GM19395 (cell line): ENCODE data around the gene CPA2.
"Not testable (repeated sequence)": the region's sequence is repeated elsewhere in the genome, so short reads cannot be mapped to it uniquely, and the experiment has no call there.

Experiments used
- ATAC-seq: cut with Tn5 transposase; IDR thresholded peaks from one replicate; pipeline ENCODE4 v1.9.1; 2021; ENCODE audit warnings: mild to moderate bottlenecking, moderate library complexity; ENCODE audit not compliant: unreplicated experiment

CPA2 gene

GRCh38 chr7:130249626-130250025 lies 17.0 kb upstream of the CPA2 start:
- ATAC-seq: not testable (repeated sequence)

DNA sequence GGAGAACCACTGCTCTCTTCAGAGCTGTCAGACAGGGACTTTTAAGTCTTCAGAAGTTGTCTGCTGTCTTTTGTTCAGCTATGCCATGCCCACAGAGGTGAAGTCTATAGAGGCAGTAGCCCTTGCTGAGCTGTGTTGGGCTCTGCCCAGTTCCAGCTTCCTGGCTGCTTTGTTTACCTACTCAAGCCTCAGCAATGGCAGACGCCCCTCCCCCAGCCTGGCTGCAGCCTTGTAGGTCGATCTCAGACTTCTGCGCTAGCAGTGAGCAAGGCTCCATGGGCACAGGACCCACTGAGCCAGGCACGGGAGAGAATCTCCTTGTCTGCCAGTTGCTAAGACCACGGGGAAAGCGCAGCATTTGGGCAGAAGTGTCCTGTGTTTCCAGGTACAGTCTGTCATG lies 12.1 kb upstream of the CPA2 start:
- no peak for ATAC-seq

GRCh38 chr7:130256704-130257103 lies 10.0 kb upstream of the CPA2 start:
- ATAC-seq: no peak

DNA sequence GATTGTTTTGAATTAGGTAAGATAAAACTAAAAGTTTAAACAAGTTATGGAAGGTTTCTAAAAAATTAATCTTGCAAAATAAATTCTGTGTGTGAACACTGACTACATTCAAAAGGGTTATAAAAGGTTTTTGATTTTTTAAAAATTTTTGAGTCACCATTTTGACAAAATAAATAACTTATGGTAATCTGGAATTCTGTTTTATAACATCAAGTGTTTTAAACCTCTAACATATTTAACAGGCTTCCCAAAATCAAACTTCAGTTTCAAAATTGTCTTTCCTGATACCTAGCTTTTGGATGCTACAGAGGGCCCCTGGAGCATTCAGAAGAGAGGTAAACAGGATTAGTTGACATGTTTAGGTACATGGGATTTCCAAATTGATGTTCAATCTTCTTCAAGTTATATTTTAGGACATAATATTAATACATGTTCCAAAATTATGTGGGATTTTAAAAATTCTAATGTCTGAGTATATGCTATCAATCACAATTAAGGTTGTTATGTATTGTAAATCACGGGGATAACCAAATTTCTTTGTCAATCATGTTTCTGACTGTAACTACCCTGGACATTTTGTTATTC lies 8.1 kb upstream of the CPA2 start:
- no peak for ATAC-seq

DNA sequence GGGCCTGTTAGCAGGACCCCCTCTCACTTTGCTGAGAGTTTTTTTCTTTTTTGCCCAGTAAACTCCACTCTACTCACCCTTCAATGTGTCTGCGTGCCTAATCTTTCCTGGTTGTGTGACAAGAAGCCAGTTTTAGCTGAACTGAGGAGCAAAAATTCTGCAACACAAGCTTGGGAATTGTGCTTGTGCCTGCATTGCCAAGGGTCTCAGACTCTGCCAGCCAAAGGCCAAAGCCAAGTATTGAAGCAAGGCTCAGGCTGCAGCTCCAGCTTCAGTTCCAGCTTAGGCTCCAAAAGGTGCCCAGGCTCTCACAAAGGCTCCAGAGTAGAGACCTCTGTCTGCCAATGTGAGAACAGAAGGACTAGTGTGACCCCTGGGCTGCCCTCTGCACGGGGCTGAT lies 4.2 kb upstream of the CPA2 start:
- ATAC-seq: no peak

GRCh38 chr7:130263130-130263529 lies 3.5 kb upstream of the CPA2 start:
- ATAC-seq: no peak

- ATAC-seq: no peak
Observed at GRCh38 chr7:130266961-130267321, 278 bp downstream of the CPA2 start.

DNA sequence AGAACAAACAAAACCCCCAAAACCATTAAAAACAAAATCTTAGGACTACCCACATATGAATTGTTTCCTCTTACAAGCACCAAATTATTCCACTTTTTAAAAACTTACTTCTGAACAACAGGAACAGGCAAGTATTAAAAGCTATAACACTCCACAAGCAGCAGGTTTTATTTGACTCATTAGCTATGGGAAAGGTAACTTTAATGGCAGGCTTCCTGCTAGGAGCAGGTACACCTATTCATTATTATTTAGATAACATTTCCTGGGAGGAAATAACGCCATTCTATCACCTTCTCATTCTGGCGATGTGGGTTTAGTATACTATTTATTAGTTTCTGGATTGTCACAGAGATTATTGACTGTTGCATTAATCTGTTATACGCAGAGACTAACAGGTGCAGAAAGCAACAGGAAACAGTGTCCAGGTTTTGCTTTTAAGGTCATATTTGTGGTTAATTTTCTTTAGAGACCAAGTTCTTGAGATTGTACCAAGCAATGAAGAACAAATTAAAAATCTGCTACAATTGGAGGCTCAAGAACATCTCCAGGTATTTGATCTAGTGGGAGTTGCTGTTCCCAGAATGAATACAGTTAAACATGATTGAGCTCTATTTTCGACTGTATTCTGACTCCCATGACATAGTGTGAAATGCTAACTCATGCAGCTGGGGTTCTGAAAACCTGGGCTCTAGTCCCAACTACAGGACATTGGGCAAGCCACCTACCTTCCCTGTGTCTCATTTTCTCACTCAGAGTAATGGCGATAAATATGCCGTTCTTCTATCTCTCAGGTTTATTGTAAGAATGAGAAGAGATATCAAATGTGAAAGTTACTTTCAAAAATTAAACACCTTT lies 2.0 kb downstream of the CPA2 start:
- no peak for ATAC-seq

- ATAC-seq: no peak
Observed at GRCh38 chr7:130269318-130269694, 2.6 kb downstream of the CPA2 start.

- ATAC-seq: no peak
Observed at GRCh38 chr7:130270947-130271800, 4.5 kb downstream of the CPA2 start.

GRCh38 chr7:130272381-130273080 lies 5.9 kb downstream of the CPA2 start:
- ATAC-seq: no peak

GRCh38 chr7:130273081-130273932 lies 6.6 kb downstream of the CPA2 start:
- no peak for ATAC-seq

GRCh38 chr7:130273933-130274255 lies 7.2 kb downstream of the CPA2 start:
- ATAC-seq: no peak

DNA sequence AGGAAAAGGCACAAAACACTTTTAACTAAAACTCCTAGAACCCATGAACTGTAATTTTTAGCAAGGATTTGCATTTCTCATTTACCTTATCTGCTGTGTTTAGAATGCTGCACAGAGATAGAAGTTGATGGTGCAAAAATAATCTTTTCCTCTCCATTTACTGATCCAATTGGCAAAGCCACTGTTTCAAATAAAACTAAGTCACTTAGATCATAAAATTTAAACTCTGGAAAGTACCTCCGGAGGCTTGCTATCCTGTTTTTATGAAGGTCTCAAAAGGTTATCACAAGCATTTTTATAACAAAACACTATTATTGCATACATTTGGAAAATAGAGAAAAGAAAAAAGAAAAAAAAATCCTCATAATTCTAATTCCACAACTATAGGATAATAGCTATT lies 7.6 kb downstream of the CPA2 start:
- ATAC-seq: no peak

DNA sequence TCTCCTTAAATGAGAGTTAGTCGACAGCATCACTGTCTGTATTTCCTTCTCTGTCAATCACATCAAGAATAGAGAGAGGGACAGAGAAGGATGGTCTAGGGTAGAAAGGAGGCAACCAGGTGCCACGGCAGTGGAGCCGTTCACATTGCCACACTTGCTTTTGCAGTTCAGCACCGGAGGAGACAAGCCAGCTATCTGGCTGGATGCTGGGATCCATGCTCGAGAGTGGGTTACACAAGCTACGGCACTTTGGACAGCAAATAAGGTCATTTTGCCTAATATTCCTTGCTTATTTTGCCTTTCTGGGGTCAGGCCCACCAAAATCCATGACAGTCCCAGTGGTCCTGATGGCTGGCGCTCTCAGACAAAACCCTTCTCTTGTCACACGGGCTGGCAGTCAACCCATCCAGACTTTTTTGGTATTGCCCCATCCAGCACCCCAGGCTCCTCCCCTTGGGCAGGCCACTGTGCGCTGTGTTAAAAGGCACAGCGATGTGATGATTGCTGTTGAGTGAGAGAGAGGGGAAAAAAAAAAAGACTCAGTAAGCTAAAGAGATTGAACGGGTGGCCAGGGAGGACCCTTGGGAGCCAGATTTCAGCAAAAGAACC lies 8.4 kb downstream of the CPA2 start:
- ATAC-seq: no peak

DNA sequence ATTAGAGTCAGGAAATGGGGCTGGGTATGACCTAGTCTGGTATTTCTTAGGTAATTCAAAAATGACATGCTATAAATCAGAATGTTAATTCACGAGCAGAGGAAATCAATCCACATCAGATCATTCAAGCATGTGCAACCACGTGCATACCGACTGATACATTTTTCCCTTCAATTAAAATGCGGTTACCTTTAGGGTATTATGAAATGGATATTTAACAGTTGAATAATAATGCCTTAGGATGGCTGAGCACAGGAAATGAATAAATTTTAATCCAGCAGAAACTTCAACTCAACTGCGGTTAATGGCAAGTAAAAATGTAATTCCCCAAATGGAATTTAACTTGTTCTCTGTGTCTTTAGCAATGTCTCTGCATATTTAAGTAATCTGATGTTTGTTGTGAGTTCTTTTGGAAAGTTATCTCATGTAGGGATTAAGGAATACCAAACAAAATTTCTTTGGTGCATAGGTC lies 9.2 kb downstream of the CPA2 start:
- no peak for ATAC-seq

DNA sequence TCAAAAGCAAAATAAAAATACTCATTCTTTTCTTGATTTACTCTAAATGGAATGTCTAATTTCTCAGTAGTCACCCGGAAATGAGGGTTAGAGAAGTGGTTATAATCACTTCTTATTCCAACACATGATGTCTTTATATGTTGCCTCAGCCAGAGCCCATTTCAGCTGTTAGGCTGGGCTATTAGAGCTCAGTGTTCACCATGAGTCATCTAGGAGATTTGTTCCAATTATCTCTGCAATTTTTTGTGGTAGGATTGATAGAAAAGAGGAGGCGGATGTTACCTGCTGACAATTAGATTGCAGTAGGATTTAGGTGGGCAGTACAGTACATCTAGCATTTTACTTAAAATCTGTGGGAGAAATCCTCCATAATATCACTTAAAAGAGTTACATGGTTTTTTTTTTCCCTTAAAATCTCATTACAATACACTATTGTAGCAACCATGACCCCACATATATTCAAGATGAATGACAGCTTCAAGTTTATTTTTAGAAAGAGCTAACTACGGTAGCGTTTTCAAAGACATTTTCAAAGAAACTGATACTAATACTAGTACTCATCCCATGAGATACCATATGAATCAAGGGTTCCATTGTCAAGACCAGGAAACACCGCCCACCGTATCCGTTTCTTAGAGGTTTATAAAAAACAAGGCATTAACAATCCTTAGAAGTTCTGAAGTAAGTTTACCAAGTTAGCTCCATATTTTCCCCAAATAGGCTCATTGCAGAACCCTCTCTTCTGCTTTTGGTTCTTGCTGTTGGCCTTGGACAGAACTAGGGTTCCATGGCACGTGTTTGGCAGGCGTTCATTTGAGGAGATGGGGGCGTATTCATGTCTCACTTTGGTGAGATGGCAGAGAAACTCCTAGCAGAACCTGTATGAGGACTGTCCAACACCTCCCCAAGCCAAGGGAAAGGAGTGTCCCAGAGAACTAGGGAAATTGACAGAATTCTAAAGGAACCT lies 10.4 kb downstream of the CPA2 start:
- no peak for ATAC-seq

DNA sequence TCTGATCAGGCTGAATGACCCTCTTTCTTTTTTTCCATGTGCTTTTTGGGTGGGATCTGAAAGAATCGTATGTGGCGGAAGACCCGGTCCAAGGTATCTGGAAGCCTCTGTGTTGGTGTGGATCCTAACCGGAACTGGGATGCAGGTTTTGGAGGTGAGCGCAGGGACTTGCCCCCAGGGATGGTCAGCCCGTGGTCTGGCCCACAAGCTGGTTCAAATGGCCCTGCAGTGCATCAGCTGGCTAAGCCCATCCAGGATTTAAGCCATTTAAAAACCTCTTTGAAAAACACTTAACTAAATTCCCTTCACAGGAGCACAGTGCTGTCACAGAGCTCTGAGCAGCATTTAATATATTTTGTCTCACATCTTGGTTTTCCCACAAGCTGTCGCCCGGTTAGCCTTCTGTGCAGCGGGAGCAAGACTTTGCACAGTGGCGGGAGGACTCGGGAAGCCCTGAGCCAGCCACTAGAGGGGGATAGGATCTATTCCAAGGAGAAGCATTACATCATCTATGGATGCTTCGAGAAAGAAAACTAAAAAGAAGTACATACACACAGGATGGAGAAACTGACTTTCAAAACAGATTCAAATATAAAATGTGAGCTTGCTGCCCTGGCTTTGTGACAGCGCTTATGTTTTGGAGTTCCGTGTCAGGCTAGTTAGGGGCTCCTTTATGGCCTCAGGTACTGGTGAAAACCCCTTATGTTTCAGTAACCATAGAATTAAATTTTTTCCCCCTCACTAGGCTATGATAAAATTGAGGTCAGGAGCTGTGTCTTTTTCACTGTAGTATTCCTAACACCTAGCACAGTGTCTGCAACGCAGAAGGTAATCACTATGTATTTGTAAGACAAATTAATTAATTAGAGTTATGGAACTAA lies 11.3 kb downstream of the CPA2 start:
- no peak for ATAC-seq
